ENCODE measurements around the gene USH2A.

The USH2A gene

GRCh38 chr1:215872658-215873057, 550.6 kb downstream of the USH2A start:
- no peak for DNase-seq (ENCODE audit: low read depth in 2 of 2)

GRCh38 chr1:215868500-215868899, 554.7 kb downstream of the USH2A start:
- DNase-seq (ENCODE audit: low read depth in 2 of 2), result no peak

- DNase-seq (ENCODE audit: low read depth in 2 of 2), result no peak
Observed at GRCh38 chr1:215865060-215865459, 558.2 kb downstream of the USH2A start.

- no peak for DNase-seq (ENCODE audit: low read depth in 2 of 2)
Observed at GRCh38 chr1:215863796-215864195, 559.5 kb downstream of the USH2A start.

- DNase-seq (ENCODE audit: low read depth in 2 of 2), result no peak
Observed at GRCh38 chr1:215860833-215861232, 562.4 kb downstream of the USH2A start.

GRCh38 chr1:215857317-215857716, 565.9 kb downstream of the USH2A start:
- DNase-seq (ENCODE audit: low read depth in 2 of 2), result no peak

- no peak for DNase-seq (ENCODE audit: low read depth in 2 of 2)
Observed at GRCh38 chr1:215845234-215845891, 577.9 kb downstream of the USH2A start.

GRCh38 chr1:215844777-215845176, 578.5 kb downstream of the USH2A start:
- no peak for DNase-seq (ENCODE audit: low read depth in 2 of 2)

GRCh38 chr1:215844266-215844665, 579.0 kb downstream of the USH2A start:
- DNase-seq (ENCODE audit: low read depth in 2 of 2), result no peak

- no peak for DNase-seq (ENCODE audit: low read depth in 2 of 2)
Observed at GRCh38 chr1:215842905-215843304, 580.3 kb downstream of the USH2A start.

- DNase-seq (ENCODE audit: low read depth in 2 of 2), result no peak
Observed at GRCh38 chr1:215835951-215836350, 587.3 kb downstream of the USH2A start.

- no peak for DNase-seq (ENCODE audit: low read depth in 2 of 2)
Observed at GRCh38 chr1:215833941-215834729, 589.1 kb downstream of the USH2A start.

- no peak for DNase-seq (ENCODE audit: low read depth in 2 of 2)
Observed at GRCh38 chr1:215830226-215830810, 592.9 kb downstream of the USH2A start.

GRCh38 chr1:215825056-215825455, 598.2 kb downstream of the USH2A start:
- DNase-seq (ENCODE audit: low read depth in 2 of 2), result no peak

GRCh38 chr1:215824245-215824644, 599.0 kb downstream of the USH2A start:
- DNase-seq (ENCODE audit: low read depth in 2 of 2), result no peak

- no peak for DNase-seq (ENCODE audit: low read depth in 2 of 2)
Observed at GRCh38 chr1:215819114-215819513, 604.1 kb downstream of the USH2A start.

GRCh38 chr1:215807911-215808436, 615.3 kb downstream of the USH2A start:
- DNase-seq (ENCODE audit: low read depth in 2 of 2), result no peak

- no peak for DNase-seq (ENCODE audit: low read depth in 2 of 2)
Observed at GRCh38 chr1:215807218-215807617, 616.0 kb downstream of the USH2A start.

GRCh38 chr1:215797859-215798258, 625.4 kb downstream of the USH2A start:
- DNase-seq (ENCODE audit: low read depth in 2 of 2), result no peak

GRCh38 chr1:215794156-215794555, 629.1 kb downstream of the USH2A start:
- no peak for DNase-seq (ENCODE audit: low read depth in 2 of 2)

GRCh38 chr1:215793180-215793579, 630.1 kb downstream of the USH2A start:
- no peak for DNase-seq (ENCODE audit: low read depth in 2 of 2)

- no peak for DNase-seq (ENCODE audit: low read depth in 2 of 2)
Observed at GRCh38 chr1:215792446-215792845, 630.8 kb downstream of the USH2A start.

GRCh38 chr1:215789981-215790380, 633.3 kb downstream of the USH2A start:
- no peak for DNase-seq (ENCODE audit: low read depth in 2 of 2)

Data from stimulated activated CD8-positive, alpha-beta memory T cell treated with anti-CD3 and anti-CD28 coated beads, Interleukin-7, amount 100 ng/mL, for 4 hours (primary cell).